Measurements from ENCODE around the gene IMPG1. TPM values are rescaled to one million over a fixed set of nuclear protein-coding genes. Genes with fewer than 3 reads are reported as not detected.

Gene IMPG1
- total RNA-seq, 1 donor from 2014 or later: not detected

GRCh38 chr6:75935473-75935793, 137.0 kb downstream of the IMPG1 start:
- no peaks in the 10 kb centered on the region for H3K9me3 ChIP-seq (ENCODE audit: low read depth)
- H3K4me3 ChIP-seq: peak overlapping the region; percentile 44
- DNase-seq (ENCODE audit: low spot score): no peak
- H3K27ac ChIP-seq: no peak overlapping the region
- peaks cover 7% of the 10 kb centered on the region for H3F3A ChIP-seq (ENCODE audit: low read depth)
- Mint-ChIP-seq H3K27me3 (ENCODE audit: insufficient read depth, low read depth) (peaks cover 10% of the 10 kb centered on the region), H3K4me1 (peaks cover 33% of the 10 kb centered on the region), H3K27ac (no peak overlapping the region), H3K36me3 (no peaks in the 10 kb centered on the region), H3K9me3 (peaks cover 3% of the 10 kb centered on the region), H3K4me3 (peak overlapping the region; percentile 83)
- no peaks in the 10 kb centered on the region for H3K36me3 ChIP-seq
- TF ChIP-seq, protein P1, sequence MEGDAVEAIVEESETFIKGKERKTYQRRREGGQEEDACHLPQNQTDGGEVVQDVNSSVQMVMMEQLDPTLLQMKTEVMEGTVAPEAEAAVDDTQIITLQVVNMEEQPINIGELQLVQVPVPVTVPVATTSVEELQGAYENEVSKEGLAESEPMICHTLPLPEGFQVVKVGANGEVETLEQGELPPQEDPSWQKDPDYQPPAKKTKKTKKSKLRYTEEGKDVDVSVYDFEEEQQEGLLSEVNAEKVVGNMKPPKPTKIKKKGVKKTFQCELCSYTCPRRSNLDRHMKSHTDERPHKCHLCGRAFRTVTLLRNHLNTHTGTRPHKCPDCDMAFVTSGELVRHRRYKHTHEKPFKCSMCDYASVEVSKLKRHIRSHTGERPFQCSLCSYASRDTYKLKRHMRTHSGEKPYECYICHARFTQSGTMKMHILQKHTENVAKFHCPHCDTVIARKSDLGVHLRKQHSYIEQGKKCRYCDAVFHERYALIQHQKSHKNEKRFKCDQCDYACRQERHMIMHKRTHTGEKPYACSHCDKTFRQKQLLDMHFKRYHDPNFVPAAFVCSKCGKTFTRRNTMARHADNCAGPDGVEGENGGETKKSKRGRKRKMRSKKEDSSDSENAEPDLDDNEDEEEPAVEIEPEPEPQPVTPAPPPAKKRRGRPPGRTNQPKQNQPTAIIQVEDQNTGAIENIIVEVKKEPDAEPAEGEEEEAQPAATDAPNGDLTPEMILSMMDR (IDR thresholded peaks at IDR 0.05): no peak
- TF ChIP-seq EZH2phosphoT487 (IDR thresholded peaks at IDR 0.05) (no peak), EZH2 (IDR thresholded peaks at IDR 0.05) (no peak)
- H3K27me3 ChIP-seq: peaks cover 7% of the 10 kb centered on the region
- H3K4me2 ChIP-seq: peak overlapping the region; percentile 73
- H3K79me2 ChIP-seq (ENCODE audit: low read depth): no peaks in the 10 kb centered on the region
- no peaks in the 10 kb centered on the region for H4K20me1 ChIP-seq (ENCODE audit: low read depth)
- H3K9ac ChIP-seq: no peak overlapping the region
- H3K4me1 ChIP-seq: peaks cover 18% of the 10 kb centered on the region
- H2AFZ ChIP-seq (replicated peaks): peak overlapping the region; percentile 66

DNA sequence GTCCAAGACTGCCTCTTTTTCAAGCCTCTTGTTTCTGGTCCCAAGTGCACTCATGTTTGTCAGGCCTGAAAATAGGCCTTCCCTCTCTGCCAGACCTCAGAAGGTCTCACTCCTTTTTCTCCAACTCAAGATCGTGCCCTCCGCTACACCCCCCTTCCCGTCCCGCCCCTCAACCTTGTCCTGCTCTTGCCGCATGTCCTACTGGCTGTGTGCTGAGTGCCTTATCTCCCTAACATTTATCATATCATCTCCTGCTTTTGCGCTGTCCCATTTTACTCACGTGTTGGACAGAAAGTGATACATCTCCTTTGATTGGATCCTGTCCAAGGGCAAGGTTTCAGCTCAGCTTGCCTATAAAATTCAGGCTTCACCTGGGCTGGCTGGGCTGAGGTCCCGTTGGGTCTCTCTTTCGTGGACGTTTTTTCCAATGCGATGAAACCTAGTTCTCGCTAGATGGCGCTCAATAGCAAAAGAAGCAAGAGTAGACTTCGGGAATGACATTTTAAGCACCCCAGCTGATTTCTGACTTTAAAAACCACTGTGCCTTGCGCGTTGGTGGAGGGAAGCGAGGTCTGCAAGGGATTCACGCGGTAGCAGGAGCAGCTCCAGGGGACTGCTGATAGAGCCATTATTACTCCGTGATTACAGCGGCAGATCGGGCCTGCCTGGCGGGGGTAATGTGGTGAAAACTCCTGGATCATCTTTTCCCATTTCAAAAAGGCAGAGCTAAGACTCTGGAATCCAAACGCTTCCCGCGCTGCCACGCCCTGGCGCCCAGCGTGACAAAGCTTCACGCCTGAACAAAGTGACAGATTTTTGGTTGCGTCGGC, 137.6 kb downstream of the IMPG1 start:
- H4K20me1 ChIP-seq (ENCODE audit: low read depth): no peaks in the 10 kb centered on the region
- H3K4me2 ChIP-seq: peak overlapping the region; percentile 73
- H2AFZ ChIP-seq (replicated peaks): peak overlapping the region; percentile 66
- H3K27me3 ChIP-seq: peaks cover 7% of the 10 kb centered on the region
- H3K36me3 ChIP-seq: no peaks in the 10 kb centered on the region
- no peaks in the 10 kb centered on the region for H3K9me3 ChIP-seq (ENCODE audit: low read depth)
- Mint-ChIP-seq H3K27me3 (ENCODE audit: insufficient read depth, low read depth) (peaks cover 10% of the 10 kb centered on the region), H3K36me3 (no peaks in the 10 kb centered on the region), H3K4me1 (peaks cover 33% of the 10 kb centered on the region), H3K9me3 (peaks cover 1% of the 10 kb centered on the region), H3K27ac (peak overlapping the region; percentile 36), H3K4me3 (peak overlapping the region; percentile 83)
- H3K27ac ChIP-seq: no peak overlapping the region
- H3K79me2 ChIP-seq (ENCODE audit: low read depth): no peaks in the 10 kb centered on the region
- peak overlapping the region; percentile 44 for H3K4me3 ChIP-seq
- H3K4me1 ChIP-seq: peaks cover 18% of the 10 kb centered on the region
- no peak overlapping the region for H3K9ac ChIP-seq
- H3F3A ChIP-seq (ENCODE audit: low read depth): peaks cover 7% of the 10 kb centered on the region
- TF ChIP-seq, protein P1 (IDR thresholded peaks at IDR 0.05): peak; percentile 89
- TF ChIP-seq EZH2 (IDR thresholded peaks at IDR 0.05) (no peak), EZH2phosphoT487 (IDR thresholded peaks at IDR 0.05) (no peak)
- peak; percentile 88 for DNase-seq (ENCODE audit: low spot score)

GRCh38 chr6:75933387-75933975, 139.0 kb downstream of the IMPG1 start:
- H3K36me3 ChIP-seq: no peaks in the 10 kb centered on the region

More at GRCh38 chr6:75933387-75933975, 139.0 kb downstream of the IMPG1 start:
- Histone ChIP-seq H3K4me1 (peaks cover 18% of the 10 kb centered on the region), H3K27me3 (peaks cover 7% of the 10 kb centered on the region), H3K27ac (no peak overlapping the region), H4K20me1 (ENCODE audit: low read depth) (no peaks in the 10 kb centered on the region), H3K79me2 (ENCODE audit: low read depth) (no peaks in the 10 kb centered on the region), H3K4me2 (no peak overlapping the region), H3K9me3 (ENCODE audit: low read depth) (no peaks in the 10 kb centered on the region), H2AFZ (replicated peaks) (no peak overlapping the region), H3K4me3 (no peak overlapping the region), H3K9ac (no peak overlapping the region), H3F3A (ENCODE audit: low read depth) (peaks cover 7% of the 10 kb centered on the region)
- no peaks in the 10 kb centered on the region for H3K36me3 Mint-ChIP-seq
- no peak for DNase-seq (ENCODE audit: low spot score)
- H3K9me3 Mint-ChIP-seq: no peaks in the 10 kb centered on the region
- peaks cover 33% of the 10 kb centered on the region for H3K4me1 Mint-ChIP-seq
- H3K27ac Mint-ChIP-seq: no peak overlapping the region
- H3K27me3 Mint-ChIP-seq (ENCODE audit: insufficient read depth, low read depth): peaks cover 8% of the 10 kb centered on the region
- peak overlapping the region; percentile 36 for H3K4me3 Mint-ChIP-seq
- TF ChIP-seq, protein P1 (IDR thresholded peaks at IDR 0.05): no peak
- TF ChIP-seq EZH2 (IDR thresholded peaks at IDR 0.05) (no peak), EZH2phosphoT487 (IDR thresholded peaks at IDR 0.05) (no peak)
